HepG2 (cell line): ENCODE data around the gene EXOC3L4. TPM values are rescaled to one million over a fixed set of nuclear protein-coding genes. Genes with fewer than 3 reads are reported as not detected.

Source experiments
- ATAC-seq: fragments of 200-7000 bp; cut with Tn5 transposase; 3 replicates; pipeline ENCODE4 v1.9.1; 2020; ENCODE audit warnings: mild to moderate bottlenecking, moderate library complexity
- BruUV-seq: library from RNA; stranded (reverse); fragments of 400-500 nt; replicated peaks from 2 replicates; lab custom pipeline; 2021; lab: Mats Ljungman, UMichigan
- CTCF ChIA-PET: fragments of 300-600 bp; formaldehyde crosslinking; extraction: SDS; loops from one replicate; lab custom pipeline; 2021; ENCODE audit warnings: low total read pairs, inconsistent platforms, low intra/inter-chr PET ratio; lab: Yijun Ruan, JAX
- POLR2A ChIA-PET: fragments of 350-600 bp; sonication (Branson Sonifier 250); formaldehyde crosslinking; loops from one replicate; lab custom pipeline; 2020; ENCODE audit warnings: antibody characterized with exemption, inconsistent platforms; lab: Yijun Ruan, JAX
- DNase-seq: peaks from one replicate; pipeline ENCODE4 v3.0.0-alpha.2; 2015; ENCODE audit warnings: low spot score
- FAIRE-seq: peaks from 3 replicates; lab custom pipeline; 2011; peaks lifted over from hg19 to GRCh38; lab: Jason Lieb, UNC
- H2AFZ ChIP-seq: one replicate; pipeline ENCODE4 v1.6.1; 2011; ENCODE audit warnings: low read length, inconsistent platforms
- H3K27ac ChIP-seq: fragments of 300-600 bp; 3 replicates; pipeline ENCODE4 v1.8.0; 2011; ENCODE audit warnings: mixed run types, mild to moderate bottlenecking, mixed read lengths, low read length, inconsistent platforms; ENCODE audit not compliant: insufficient read depth; ENCODE audit errors: extremely low read length
- H3K27me3 ChIP-seq, 2 experiments: fragments of 200-600 bp in 1 of 2; 2 replicates in 1 of 2; 3 replicates in 1 of 2; pipeline versions ENCODE4 v1.6.0 to v1.8.0; 2011; ENCODE audit warnings: low read length in 2 of 2, mild to moderate bottlenecking in 2 of 2, moderate library complexity in 2 of 2, inconsistent platforms in 1 of 2; ENCODE audit not compliant: insufficient read depth in 2 of 2, control insufficient read depth in 1 of 2
- H3K36me3 ChIP-seq, 2 experiments: fragments of 200-600 bp in 1 of 2; replicated peaks in 1 of 2; 2 replicates in 1 of 2; 3 replicates in 1 of 2; pipeline versions ENCODE4 v1.5.1 to v1.8.0; 2011; ENCODE audit warnings: low read length in 2 of 2, inconsistent platforms in 1 of 2; ENCODE audit not compliant: insufficient read depth in 2 of 2, control insufficient read depth in 1 of 2
- H3K4me1 ChIP-seq: 2 replicates; pipeline ENCODE4 v1.5.1; 2012; ENCODE audit warnings: low read length, inconsistent platforms; ENCODE audit not compliant: insufficient read depth
- H3K4me2 ChIP-seq: 2 replicates; pipeline ENCODE4 v1.6.0; 2011; ENCODE audit warnings: low read depth, low read length, inconsistent platforms
- H3K4me3 ChIP-seq, 3 experiments: fragments of 200-600 bp in 1 of 3; sonication (generic), shearing (Covaris generic) in 1 of 3; replicated peaks in 1 of 3; 2 replicates each; pipeline ENCODE4 v1.5.1; 2011 to 2016; ENCODE audit warnings: low read length in 3 of 3, inconsistent platforms in 2 of 3, low read depth in 2 of 3, mild to moderate bottlenecking in 2 of 3, control low read depth in 1 of 3, mixed read lengths in 1 of 3; ENCODE audit not compliant: insufficient read depth in 1 of 3
- H3K79me2 ChIP-seq: one replicate; pipeline ENCODE4 v1.6.1; 2011; ENCODE audit warnings: low read length, inconsistent platforms; ENCODE audit not compliant: insufficient read depth
- H3K9ac ChIP-seq: 2 replicates; pipeline ENCODE4 v1.6.0; 2011; ENCODE audit warnings: mild to moderate bottlenecking, low read depth, low read length, inconsistent platforms; ENCODE audit not compliant: insufficient read depth
- H3K9me3 ChIP-seq: 2 replicates; pipeline ENCODE4 v1.5.1; 2012; ENCODE audit warnings: mild to moderate bottlenecking, low read length
- H4K20me1 ChIP-seq: 2 replicates; pipeline ENCODE4 v1.6.0; 2011; ENCODE audit warnings: inconsistent platforms, mild to moderate bottlenecking, low read length, moderate library complexity; ENCODE audit not compliant: insufficient read depth
- AGO2 ChIP-seq: fragments of 200-400 bp; formaldehyde crosslinking; optimal IDR thresholded peaks from 2 replicates; pipeline ENCODE3; 2017; ENCODE audit warnings: mild to moderate bottlenecking, low read depth, low read length, moderate library complexity
- DNMT3B ChIP-seq: conservative IDR thresholded peaks from 2 replicates; pipeline ENCODE4 v1.6.1; 2016; ENCODE audit warnings: missing biosample characterization, control low read depth
- IKZF4 ChIP-seq: sonication (generic); formaldehyde crosslinking; IDR thresholded peaks from 2 replicates; pipeline ENCODE4 v1.5.1; 2020; ENCODE audit warnings: borderline replicate concordance, mild to moderate bottlenecking, low read depth, missing genetic modification reagents; ENCODE audit errors: not compliant biosample characterization
- PHF21A ChIP-seq: sonication (generic); formaldehyde crosslinking; IDR thresholded peaks from 2 replicates; pipeline ENCODE4 v1.5.0; 2020; ENCODE audit warnings: mild to moderate bottlenecking, missing genetic modification reagents
- TEF ChIP-seq: sonication (generic); formaldehyde crosslinking; IDR thresholded peaks from 2 replicates; pipeline ENCODE4 v1.5.0; 2020; ENCODE audit warnings: missing genetic modification reagents
- ZBTB38 ChIP-seq: sonication (generic); formaldehyde crosslinking; IDR thresholded peaks from 2 replicates; pipeline ENCODE4 v1.5.1; 2020; ENCODE audit warnings: mild to moderate bottlenecking, missing genetic modification reagents
- ZNF407 ChIP-seq: sonication (generic); formaldehyde crosslinking; IDR thresholded peaks from one replicate; pipeline ENCODE4 v1.5.1; 2020; ENCODE audit warnings: mild to moderate bottlenecking, missing genetic modification reagents; ENCODE audit errors: not compliant biosample characterization
- ZNF44 ChIP-seq: sonication (generic); formaldehyde crosslinking; IDR thresholded peaks from 2 replicates; pipeline ENCODE4 v1.5.1; 2020; ENCODE audit warnings: mild to moderate bottlenecking, missing genetic modification reagents
- ZSCAN25 ChIP-seq: sonication (generic); formaldehyde crosslinking; IDR thresholded peaks from 2 replicates; pipeline ENCODE4 v1.8.0; 2022; ENCODE audit warnings: mild to moderate bottlenecking, missing genetic modification reagents
- WGBS: methylation state at CpG from one replicate; pipeline ENCODE4 v1.1.6; 2017; ENCODE audit warnings: low lambda C conversion rate; 5-methylcytosine and 5-hydroxymethylcytosine counted together
- in situ Hi-C: cut with HindIII; loops from 2 replicates; pipeline ENCODE4 v1.10.0; 2017; ENCODE audit warnings: low pct_unique_long_range_greater_than_20kb; ENCODE audit not compliant: extremely low pct_ligation_motif_present
- intact Hi-C: fragments of 100-400 bp; cut with micrococcal nuclease; formaldehyde crosslinking; loops from one replicate; pipeline ENCODE4 v1.10.0; 2022; ENCODE audit not compliant: unreplicated experiment
- polyA plus RNA-seq, 8 experiments: library from polyadenylated mRNA; depleted of rRNA in 3 of 8; stranded (reverse) in 7 of 8; unstranded in 1 of 8; fragments of >200 nt; fragmentation: Illumina TruSeq in 4 of 8; extraction: Trizol in 4 of 8; gene quantifications; 2 replicates each; pipeline versions ENCODE4 v1.2.1 to v1.2.3, GENCODE V29; 2011 to 2016; ENCODE audit warnings: low read depth in 4 of 8, missing spikeins in 1 of 8, mixed read lengths in 1 of 8; ENCODE audit not compliant: insufficient read depth in 1 of 8
- total RNA-seq, 5 experiments: library from RNA; depleted of rRNA; stranded (reverse); fragments of >200 nt; fragmentation: Illumina TruSeq; extraction: Trizol; gene quantifications; 2 replicates each; pipeline ENCODE4 v1.2.3, GENCODE V29; 2016; ENCODE audit warnings: low read depth in 1 of 5
- TF ChIP-seq, protein P1 (sequence below): IDR thresholded peaks from 2 replicates; pipeline ENCODE4 v1.6.1; 2016; ENCODE audit warnings: missing compliant biosample characterization, missing genetic modification reagents, borderline replicate concordance

The EXOC3L4 gene
- total and polyA plus RNA-seq, 2 of the 13 experiments (the other 11 are each of a cell fraction or from before 2014, with no cell fraction given), result 11.8 to 27.0 TPM

- ChIA-PET POLR2A (interaction anchor here (1.6 to 3.9 kb wide), 2 partner anchors 16 to 236 kb away, joined by 4 to 23 read pairs; partner anchors contain the start of gene EIF5), CTCF (no interaction called here)
- Histone ChIP-seq H3K4me2 (peak overlapping the region; percentile 99), H2AFZ (no peak overlapping the region), H3K36me3 (no peaks in the 10 kb centered on the region), H3K4me1 (peaks cover 85% of the 10 kb centered on the region), H4K20me1 (peaks cover 8% of the 10 kb centered on the region; the same call in 1 of the 2 replicates), H3K9me3 (no peaks in the 10 kb centered on the region), H3K79me2 (peaks cover 29% of the 10 kb centered on the region), H3K9ac (0 out of 2 replicates have a peak overlapping the region, but pooled peaks have one; percentile 18), H3K27me3 (no peaks in the 10 kb centered on the region; a peak in 1 of 5 replicates), H3K4me3 (peak overlapping the region in 1 of 3 experiments; percentile 51; a peak in 2 of 6 replicates), H3K27ac (peak overlapping the region; percentile 99)
- BruUV-seq, result no TSS peak
- intact Hi-C loops, result no loop called here
- FAIRE-seq (no peak), ATAC-seq (no peak), DNase-seq (no peak)
- in situ Hi-C loops, result no loop called here
- TF ChIP-seq DNMT3B (CRISPR knock-in tag) (no peak), ZSCAN25 (peak; percentile 31; the same call in 1 of the 2 replicates), ZNF407 (CRISPR knock-in tag) (peak; percentile 16), ZBTB38 (CRISPR knock-in tag) (peak; percentile 62; the same call in 1 of the 2 replicates), AGO2 (peak; percentile 47), IKZF4 (peak; percentile 46), TEF (CRISPR knock-in tag) (no peak), PHF21A (CRISPR knock-in tag) (no peak), ZNF44 (0 out of 2 replicates have a peak, but pooled peaks have one; percentile 38)
- TF ChIP-seq, protein P1, sequence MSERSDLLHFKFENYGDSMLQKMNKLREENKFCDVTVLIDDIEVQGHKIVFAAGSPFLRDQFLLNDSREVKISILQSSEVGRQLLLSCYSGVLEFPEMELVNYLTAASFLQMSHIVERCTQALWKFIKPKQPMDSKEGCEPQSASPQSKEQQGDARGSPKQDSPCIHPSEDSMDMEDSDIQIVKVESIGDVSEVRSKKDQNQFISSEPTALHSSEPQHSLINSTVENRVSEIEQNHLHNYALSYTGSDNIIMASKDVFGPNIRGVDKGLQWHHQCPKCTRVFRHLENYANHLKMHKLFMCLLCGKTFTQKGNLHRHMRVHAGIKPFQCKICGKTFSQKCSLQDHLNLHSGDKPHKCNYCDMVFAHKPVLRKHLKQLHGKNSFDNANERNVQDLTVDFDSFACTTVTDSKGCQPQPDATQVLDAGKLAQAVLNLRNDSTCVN (CRISPR knock-in tag), result no peak
- WGBS, result 78% methylated on average over 17 of the region's 26 CpGs
These were observed 2.9 kb downstream of the EXOC3L4 start for GRCh38 chr14:103097244-103097993.
